Non-pigmented ciliary epithelial cell (primary cell): ENCODE measurements around the gene UGGT2.
"Not testable (repeated sequence)": the region's sequence is repeated elsewhere in the genome, so short reads cannot be mapped to it uniquely, and the experiment has no call there.

Source experiments
- DNase-seq: peaks from one replicate; pipeline ENCODE4 v3.0.0-alpha.2; 2010; ENCODE audit warnings: low read depth

The UGGT2 gene

GRCh38 chr13:95882121-95882520 is 171.1 kb downstream of the UGGT2 start:
- DNase-seq = no peak

- no peak for DNase-seq
Measured at GRCh38 chr13:95880331-95880730, 172.9 kb downstream of the UGGT2 start.

- DNase-seq = no peak
Measured at GRCh38 chr13:95874286-95874685, 178.9 kb downstream of the UGGT2 start.

- DNase-seq = no peak
Measured at GRCh38 chr13:95870421-95870820, 182.8 kb downstream of the UGGT2 start.

GRCh38 chr13:95865080-95865615 is 188.1 kb downstream of the UGGT2 start:
- DNase-seq = no peak

- no peak for DNase-seq
Measured at GRCh38 chr13:95862408-95862807, 190.8 kb downstream of the UGGT2 start.

- DNase-seq = no peak
Measured at GRCh38 chr13:95861296-95861695, 191.9 kb downstream of the UGGT2 start.

GRCh38 chr13:95858286-95859075 is 194.7 kb downstream of the UGGT2 start:
- DNase-seq = peak; percentile 56

GRCh38 chr13:95845656-95846055 is 207.5 kb downstream of the UGGT2 start:
- DNase-seq = not testable (repeated sequence)

GRCh38 chr13:95842898-95843297 is 210.3 kb downstream of the UGGT2 start:
- no peak for DNase-seq

GRCh38 chr13:95841894-95842293 is 211.3 kb downstream of the UGGT2 start:
- DNase-seq = no peak

GRCh38 chr13:95834134-95834765 is 219.0 kb downstream of the UGGT2 start:
- peak; percentile 6 for DNase-seq

- DNase-seq = peak; percentile 8
Measured at GRCh38 chr13:95833719-95834118, 219.5 kb downstream of the UGGT2 start.

GRCh38 chr13:95833126-95833525 is 220.1 kb downstream of the UGGT2 start:
- DNase-seq = no peak

- DNase-seq = no peak
Measured at GRCh38 chr13:95822303-95822702, 230.9 kb downstream of the UGGT2 start.

- DNase-seq = no peak
Measured at GRCh38 chr13:95814495-95814894, 238.7 kb downstream of the UGGT2 start.

GRCh38 chr13:95813139-95813538 is 240.1 kb downstream of the UGGT2 start:
- no peak for DNase-seq

- DNase-seq = no peak
Measured at GRCh38 chr13:95809429-95809828, 243.8 kb downstream of the UGGT2 start.

- DNase-seq = no peak
Measured at GRCh38 chr13:95805921-95806320, 247.3 kb downstream of the UGGT2 start.

GRCh38 chr13:95801825-95802224 is 251.4 kb downstream of the UGGT2 start:
- no peak for DNase-seq

- DNase-seq = no peak
Measured at GRCh38 chr13:95800436-95800835, 252.8 kb downstream of the UGGT2 start.

GRCh38 chr13:95797016-95797415 is 256.2 kb downstream of the UGGT2 start:
- no peak for DNase-seq

GRCh38 chr13:95793781-95794180 is 259.4 kb downstream of the UGGT2 start:
- no peak for DNase-seq
